IPS DF 4.7 (cell line): Measurements from ENCODE around the gene ADGRG3.

Source experiments
- DNase-seq: peaks from one replicate; pipeline ENCODE4 v3.0.0-alpha.2; 2013; ENCODE audit warnings: low spot score; ENCODE audit errors: extremely low read depth

ADGRG3 gene, protein sequence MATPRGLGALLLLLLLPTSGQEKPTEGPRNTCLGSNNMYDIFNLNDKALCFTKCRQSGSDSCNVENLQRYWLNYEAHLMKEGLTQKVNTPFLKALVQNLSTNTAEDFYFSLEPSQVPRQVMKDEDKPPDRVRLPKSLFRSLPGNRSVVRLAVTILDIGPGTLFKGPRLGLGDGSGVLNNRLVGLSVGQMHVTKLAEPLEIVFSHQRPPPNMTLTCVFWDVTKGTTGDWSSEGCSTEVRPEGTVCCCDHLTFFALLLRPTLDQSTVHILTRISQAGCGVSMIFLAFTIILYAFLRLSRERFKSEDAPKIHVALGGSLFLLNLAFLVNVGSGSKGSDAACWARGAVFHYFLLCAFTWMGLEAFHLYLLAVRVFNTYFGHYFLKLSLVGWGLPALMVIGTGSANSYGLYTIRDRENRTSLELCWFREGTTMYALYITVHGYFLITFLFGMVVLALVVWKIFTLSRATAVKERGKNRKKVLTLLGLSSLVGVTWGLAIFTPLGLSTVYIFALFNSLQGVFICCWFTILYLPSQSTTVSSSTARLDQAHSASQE

GRCh38 chr16:57668263-57668571 lies at the start of gene ADGRG3:
Gene ADGRG3 (plus strand): TSS chr16:57668306. CDS start chr16:57668348, 42 bp downstream.
- no peak for DNase-seq

- DNase-seq: no peak
These were observed 48.9 kb upstream of the ADGRG3 start for GRCh38 chr16:57619133-57619605.

- no peak for DNase-seq
These were observed 48.3 kb upstream of the ADGRG3 start for GRCh38 chr16:57619606-57620334.

GRCh38 chr16:57620335-57621231 lies 47.5 kb upstream of the ADGRG3 start:
- DNase-seq: no peak

DNA sequence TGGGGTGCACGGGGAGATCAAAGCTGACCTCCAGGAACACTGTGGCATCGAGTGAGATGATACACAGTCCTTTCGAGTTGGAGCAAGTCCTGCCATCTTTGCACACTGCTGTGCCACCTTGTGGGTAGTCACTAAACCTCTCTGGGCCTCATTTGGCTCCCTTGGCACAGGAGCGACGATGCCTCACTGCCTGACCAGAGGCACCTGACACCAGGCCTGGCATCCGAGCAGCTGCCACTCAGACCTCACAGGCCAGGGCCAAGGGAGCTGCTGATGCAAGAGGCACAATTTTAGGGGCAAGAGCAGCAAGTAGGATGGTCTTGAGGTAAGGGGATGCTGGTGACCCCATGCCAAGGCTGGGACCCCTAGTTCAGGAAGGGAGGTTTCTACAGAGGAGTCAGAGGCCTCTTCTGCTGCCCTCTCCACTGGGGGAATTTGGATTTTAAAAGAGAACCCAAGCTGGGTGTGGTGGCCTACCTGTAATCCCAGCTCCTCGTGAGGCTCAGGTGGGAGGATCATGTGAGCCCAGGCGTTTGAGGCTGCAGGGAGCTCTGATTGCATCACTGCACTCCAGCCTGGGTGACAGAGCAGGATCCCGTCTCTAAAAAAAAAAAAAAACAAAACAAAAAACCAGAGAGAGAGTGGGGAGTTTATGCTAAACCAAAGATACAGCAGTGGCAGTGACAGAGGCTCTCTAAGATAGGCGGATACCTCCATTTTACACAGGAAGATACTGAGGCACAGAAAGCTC lies 46.4 kb upstream of the ADGRG3 start:
- DNase-seq: no peak

- no peak for DNase-seq
These were observed 45.5 kb upstream of the ADGRG3 start for GRCh38 chr16:57622361-57623250.

- DNase-seq: no peak
These were observed 44.7 kb upstream of the ADGRG3 start for GRCh38 chr16:57623251-57624043.

DNA sequence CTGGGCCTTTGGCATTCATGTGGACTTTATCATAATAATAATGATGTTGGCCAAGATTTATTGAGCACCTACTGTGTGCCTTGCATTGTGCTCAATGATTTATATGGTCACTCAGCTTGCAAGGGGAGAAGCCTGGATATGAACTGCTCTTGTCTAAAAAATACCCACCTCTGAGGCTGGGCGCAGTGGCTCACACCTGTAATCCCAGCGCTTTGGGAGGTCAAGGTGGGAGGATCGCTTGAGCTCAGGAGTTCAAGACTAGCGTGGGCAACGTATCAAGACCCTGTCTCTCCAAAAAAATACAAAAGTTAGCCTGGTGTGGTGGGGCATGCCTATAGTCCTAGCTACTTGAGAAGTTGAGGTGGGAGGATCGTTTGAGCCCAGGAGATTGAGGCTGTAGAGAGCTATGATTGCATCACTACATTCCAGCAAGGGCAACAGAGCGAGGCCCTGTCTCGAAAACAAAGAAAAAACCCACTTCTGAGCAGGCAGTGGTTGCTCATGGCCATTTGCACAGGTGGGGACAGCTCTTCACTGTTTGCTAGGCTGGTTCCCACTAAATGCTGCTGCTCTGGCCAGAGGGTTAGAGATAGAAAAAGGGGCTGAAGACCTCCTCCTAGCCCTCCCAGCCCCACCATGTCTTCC lies 43.9 kb upstream of the ADGRG3 start:
- no peak for DNase-seq

- DNase-seq: no peak
These were observed 43.2 kb upstream of the ADGRG3 start for GRCh38 chr16:57624806-57625500.

DNA sequence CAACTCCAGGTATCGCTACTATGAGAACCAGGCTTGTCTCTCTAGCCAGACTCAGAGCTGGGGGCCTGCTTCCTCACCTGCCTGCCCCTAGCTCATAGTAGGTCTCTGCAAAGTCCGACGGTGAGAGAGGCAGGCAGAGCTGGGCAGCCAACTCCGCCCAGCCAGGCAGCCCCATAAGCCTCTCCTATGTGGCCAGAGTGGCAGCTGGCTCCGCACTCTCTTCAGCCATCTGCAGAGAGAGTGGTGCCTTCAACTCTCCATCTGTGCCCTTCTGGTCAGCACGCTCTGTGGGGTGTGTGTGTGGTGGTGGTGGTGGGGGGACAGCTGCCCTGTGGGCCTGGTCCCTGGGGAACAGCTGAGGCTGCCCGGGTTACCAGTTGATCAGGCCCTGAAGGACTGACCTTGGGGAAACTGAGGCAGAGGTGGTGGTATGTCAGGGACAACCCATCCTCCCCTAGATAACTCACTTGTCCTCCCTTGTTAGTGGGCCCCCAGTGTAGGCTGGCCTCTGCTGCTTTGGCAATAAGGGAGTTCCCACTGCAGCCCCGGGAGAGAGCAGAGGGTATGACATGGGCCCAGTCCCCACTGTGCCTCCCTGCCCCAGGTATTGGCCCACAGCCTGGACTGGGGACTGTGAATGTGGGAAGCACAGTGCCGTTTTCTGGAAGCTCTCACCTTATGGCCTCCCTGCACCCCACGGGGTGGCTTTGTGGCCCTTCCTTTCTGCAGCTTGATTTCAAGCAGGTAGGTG lies 41.5 kb upstream of the ADGRG3 start:
- no peak for DNase-seq

- DNase-seq: peak; percentile 38
These were observed 40.8 kb upstream of the ADGRG3 start for GRCh38 chr16:57627184-57627871.

GRCh38 chr16:57628008-57628781 lies 39.9 kb upstream of the ADGRG3 start, which contains the start of gene ADGRG1:
Gene ADGRG1 (plus strand): TSS chr16:57628630. CDS start chr16:57650288, 21,658 bp downstream.
- no peak for DNase-seq

DNA sequence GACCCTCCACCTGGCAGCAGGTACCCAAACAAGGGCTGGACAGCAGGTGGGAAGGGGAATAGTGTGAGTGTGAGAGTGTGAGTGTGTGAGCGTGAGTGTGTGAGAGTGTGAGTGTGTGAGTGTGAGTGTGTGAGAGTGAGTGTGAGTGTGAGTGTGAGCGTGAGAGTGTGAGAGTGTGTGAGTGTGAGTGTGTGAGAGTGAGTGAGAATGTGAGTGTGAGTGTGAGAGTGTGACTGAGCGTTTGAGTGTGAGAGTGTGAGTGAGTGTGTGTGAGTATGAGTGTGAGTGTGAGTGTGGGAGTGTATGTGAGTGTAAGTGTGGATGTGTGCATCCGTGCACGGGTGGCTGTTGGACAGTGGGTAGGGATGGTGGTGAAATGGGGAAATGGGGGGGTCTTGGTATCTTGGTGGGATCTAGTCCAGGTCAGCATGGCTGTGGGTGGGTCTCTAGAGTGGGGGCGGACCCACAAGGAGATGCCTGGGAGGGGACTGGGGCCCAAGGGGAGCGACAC lies 39.3 kb upstream of the ADGRG3 start:
- no peak for DNase-seq

DNA sequence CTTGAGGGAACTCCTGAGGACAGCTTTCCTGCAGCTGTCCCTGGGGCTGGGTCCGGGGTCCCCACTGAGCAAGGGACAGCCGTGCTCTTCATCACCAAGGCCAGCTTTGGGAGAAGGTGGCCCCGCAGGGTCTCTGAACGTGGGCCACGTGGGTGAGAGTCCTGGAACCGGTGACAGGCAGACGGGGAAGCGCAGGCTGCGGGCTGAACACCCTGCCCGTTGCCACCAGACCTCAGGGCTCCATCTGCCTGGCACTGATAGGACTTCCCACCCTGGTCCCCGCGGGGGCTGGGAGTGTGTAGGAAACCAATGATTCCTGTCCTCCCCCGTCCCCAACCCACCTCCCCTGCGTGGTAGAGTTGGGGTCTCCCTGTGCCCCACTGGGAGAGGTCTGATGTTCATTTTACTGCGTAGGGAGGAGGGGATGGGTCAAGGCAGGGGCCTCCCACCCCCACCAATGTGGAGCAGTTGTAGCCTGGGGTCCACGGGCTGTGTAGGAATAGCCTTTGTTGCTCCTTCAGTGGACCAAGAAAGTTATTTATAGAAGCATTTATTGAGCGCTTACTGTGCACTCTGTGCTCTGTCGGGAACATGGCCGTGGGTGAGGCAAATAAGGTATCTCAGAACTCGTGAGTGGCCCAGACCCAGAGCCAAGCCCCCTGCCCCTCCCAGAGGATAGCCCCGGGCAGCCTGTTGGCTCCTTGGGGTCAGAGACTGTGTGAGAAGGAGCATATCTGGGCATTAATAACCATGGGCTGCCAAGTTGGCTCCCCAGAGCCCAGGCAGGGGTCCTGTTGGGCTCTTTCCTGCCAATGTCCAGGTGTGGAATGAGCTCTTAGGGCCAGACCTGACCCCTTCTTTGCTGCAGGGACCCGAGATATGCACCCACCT lies 38.3 kb upstream of the ADGRG3 start:
- no peak for DNase-seq
